Measurements from ENCODE around the gene FGB.

- TF ChIP-seq CTCF (IDR thresholded peaks at IDR 0.05) (no peak), POLR2A (IDR thresholded peaks at IDR 0.05; ENCODE audit: low read depth) (no peak), EP300 (IDR thresholded peaks at IDR 0.05) (no peak)
Measured at GRCh38 chr4:154562697-154563254, at the start of gene FGB.

All from esophagus muscularis mucosa (tissue), 4 donors.